GM21786 (cell line): ENCODE results near the gene MDH2.
"Not testable (repeated sequence)": the region's sequence is repeated elsewhere in the genome, so short reads cannot be mapped to it uniquely, and the experiment has no call there.

ENCODE experiments used
- ATAC-seq: cut with Tn5 transposase; IDR thresholded peaks from one replicate; pipeline ENCODE4 v1.9.1; 2021; ENCODE audit not compliant: unreplicated experiment

The MDH2 gene, protein sequence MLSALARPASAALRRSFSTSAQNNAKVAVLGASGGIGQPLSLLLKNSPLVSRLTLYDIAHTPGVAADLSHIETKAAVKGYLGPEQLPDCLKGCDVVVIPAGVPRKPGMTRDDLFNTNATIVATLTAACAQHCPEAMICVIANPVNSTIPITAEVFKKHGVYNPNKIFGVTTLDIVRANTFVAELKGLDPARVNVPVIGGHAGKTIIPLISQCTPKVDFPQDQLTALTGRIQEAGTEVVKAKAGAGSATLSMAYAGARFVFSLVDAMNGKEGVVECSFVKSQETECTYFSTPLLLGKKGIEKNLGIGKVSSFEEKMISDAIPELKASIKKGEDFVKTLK

GRCh38 chr7:76047811-76048667 lies at the start of gene MDH2, which contains the start of gene STYXL1:
TSS of gene MDH2 (plus strand) at chr7:76048106. CDS start at chr7:76048161, 55 bp downstream.
TSS of gene STYXL1 (minus strand) at chr7:76048000. CDS start at chr7:76030523, 17,477 bp downstream.
- ATAC-seq = peak; percentile 94

GRCh38 chr7:76000566-76000965 lies 47.3 kb upstream of the MDH2 start:
- ATAC-seq = no peak

DNA sequence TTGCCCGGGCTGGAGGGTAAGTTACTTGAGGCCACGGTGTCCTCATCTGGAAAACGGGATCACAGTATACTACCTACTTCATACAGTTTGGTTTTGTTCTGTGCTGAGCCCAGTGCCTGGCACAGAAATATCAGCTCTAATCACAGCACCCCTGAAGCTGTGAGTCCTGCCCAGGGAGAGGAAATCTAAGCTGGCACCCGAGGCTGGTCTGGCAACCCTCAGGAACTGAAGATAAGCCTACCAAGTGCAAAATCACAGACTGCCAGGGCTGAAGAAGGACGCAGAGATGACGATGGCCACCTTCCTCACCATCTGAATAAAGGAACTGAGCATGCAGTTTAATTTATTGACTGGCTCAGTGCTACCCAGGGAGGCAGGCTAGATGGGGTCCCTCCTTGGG lies 45.8 kb upstream of the MDH2 start:
- no peak for ATAC-seq

DNA sequence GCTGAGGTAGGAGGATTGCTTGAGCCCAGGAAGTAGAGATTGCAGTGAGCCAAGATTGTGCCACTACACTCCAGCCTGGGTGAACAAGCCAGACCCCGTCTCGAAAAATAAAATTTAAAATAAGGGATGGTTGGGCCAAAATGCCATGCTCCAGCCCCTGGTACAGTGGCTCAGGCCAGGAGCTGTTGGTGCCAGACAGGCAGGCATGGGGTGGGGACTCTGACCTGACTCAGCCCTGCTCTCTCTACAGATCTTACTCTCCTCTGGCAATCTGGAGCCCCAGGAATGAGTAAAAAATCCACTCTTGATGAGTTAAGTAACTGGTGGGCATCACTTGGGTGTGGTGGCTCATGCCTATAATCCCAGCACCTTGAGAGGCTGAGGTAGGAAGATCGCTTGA lies 45.1 kb upstream of the MDH2 start:
- ATAC-seq = no peak

DNA sequence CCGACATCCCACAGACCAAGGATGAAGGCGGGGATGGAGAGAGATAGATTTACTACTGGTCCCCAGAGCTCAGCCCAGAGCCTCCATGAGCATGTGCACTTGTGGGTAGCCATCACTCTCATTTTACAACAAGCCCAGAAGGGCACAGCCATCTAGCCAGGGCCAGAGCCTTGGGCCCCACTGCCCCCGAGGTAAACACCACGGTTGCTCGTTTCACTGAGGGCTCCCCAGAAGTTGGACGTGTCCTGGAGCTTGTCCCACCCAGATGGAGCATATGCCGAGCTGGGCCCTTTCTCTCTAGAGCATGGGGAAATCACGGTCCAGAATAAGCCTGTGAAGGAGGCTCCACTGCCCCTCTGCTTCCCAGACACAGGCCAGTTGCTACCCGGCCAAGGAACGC lies 44.6 kb upstream of the MDH2 start:
- no peak for ATAC-seq

GRCh38 chr7:76005004-76005403 lies 42.9 kb upstream of the MDH2 start:
- not testable (repeated sequence) for ATAC-seq

DNA sequence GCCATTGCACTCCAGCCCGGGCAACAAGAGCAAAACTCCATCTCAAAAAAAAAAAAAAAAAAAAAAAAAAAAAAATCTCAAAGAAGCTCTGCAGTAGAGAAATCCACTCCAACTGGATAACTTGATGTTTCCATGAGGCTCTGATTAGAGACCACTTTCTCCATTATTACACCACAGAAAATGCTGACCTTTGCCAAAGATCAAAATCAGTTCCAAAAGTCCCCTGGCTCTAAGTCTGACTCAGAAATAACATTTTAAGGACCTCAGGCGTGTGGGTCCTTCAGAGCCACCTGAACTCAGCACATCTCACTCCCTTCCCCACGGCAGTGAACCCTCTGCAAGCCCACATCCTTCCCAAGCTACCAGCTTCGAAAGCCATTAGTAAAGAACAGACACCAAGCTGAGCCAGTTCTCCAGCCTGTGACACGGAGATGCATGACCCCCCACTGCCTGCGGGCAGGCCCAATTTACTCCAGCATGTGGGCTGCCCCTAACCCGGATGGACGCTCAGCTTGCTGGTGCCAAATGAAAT lies 39.7 kb upstream of the MDH2 start:
- ATAC-seq = no peak

- no peak for ATAC-seq
Measured at GRCh38 chr7:76009672-76010600, 38.0 kb upstream of the MDH2 start.

DNA sequence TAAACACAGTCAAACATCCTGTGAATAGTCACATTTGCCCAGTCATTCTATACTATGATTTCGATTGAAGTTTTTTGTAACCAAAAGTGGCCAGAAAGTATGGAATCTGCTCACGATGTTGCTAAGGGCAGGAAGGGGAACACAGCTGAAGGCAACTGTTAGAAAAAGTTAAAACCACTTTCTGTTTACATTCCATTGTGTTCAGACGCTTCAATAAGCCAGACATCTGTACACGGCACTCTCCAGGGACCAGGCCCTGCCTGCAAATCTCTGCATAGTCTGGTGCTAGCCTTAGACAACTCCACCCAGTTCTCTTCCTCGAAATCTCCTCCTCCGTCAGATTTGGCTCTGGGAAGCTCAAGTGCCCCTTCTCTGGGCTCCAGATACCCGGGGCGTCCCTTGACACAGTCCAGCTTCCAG lies 36.5 kb upstream of the MDH2 start:
- no peak for ATAC-seq

GRCh38 chr7:76016191-76016947 lies 31.5 kb upstream of the MDH2 start:
- ATAC-seq = no peak

GRCh38 chr7:76018520-76018919 lies 29.4 kb upstream of the MDH2 start:
- not testable (repeated sequence) for ATAC-seq

GRCh38 chr7:76020031-76020714 lies 27.7 kb upstream of the MDH2 start:
- no peak for ATAC-seq

DNA sequence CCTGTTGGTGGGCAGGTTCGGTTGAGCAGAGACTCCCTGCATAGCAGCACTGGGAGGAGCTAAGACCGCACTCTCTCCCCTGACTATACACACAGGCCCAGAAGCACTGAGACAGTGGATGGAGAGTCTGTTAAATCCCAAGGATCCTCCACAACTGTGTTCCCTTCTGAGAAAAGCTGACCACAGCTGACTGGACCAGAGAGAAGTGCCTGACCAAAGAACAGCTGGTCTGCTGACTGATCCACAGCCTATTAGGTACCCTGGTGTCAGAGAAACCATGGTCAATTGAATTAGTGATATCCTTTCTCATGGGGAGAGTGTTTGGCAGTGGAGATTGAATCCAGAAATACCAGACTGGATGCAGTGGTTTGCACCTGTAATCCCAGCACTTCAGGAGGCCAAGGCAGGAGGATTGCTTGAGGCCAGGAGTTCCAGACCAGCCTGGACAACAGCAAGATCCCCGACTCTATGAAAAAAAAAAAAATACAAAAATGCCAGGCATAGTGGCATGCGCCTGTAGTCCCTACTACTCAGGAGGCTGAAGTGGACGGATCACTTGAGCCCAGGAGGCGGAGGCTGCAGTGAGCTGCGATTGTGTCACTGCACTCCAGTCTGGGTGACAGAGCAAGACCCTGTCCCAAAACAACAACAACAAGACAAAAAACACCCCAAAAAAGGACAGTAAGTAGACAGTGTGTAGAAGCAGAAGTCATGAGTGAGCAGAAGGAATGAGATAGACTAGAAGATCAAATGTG lies 25.7 kb upstream of the MDH2 start:
- no peak for ATAC-seq

DNA sequence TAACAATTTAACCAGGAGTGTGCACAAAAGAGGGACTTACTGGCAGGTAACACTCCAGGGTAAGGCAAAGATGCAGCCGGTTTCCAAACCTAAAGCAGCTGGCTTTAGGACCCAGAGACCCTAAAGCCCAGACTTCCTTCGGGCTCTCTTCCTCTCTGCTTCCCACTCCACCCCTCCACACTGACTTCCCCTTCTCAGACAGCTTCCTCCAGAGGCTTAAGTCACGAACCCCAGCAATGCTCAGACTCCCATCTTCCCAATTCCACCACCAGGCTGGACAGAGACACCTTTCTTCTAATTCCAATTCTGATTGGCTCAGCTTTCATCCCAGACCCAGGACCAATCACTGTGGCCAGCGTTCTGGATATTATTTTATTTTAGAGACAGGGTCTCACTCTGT lies 24.9 kb upstream of the MDH2 start:
- no peak for ATAC-seq

DNA sequence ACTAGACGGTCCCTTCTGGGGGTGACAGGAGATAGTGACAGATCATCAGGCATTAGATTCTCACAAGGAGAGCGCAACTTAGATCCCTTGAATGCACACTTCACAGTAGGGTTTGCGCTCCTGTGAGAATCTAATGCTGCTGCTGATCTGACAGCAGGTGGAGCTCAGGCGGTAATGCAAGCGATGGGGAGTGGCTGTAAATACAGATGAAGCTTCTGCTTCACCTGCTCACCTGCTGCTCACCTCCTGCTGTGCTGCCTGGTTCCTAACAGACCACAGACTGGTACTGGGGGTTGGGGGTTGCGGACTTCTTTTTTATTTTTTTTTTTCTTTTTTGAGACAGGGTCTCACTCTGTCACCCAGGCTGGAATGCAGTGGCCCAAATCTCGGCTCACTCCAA lies 18.2 kb upstream of the MDH2 start:
- not testable (repeated sequence) for ATAC-seq

DNA sequence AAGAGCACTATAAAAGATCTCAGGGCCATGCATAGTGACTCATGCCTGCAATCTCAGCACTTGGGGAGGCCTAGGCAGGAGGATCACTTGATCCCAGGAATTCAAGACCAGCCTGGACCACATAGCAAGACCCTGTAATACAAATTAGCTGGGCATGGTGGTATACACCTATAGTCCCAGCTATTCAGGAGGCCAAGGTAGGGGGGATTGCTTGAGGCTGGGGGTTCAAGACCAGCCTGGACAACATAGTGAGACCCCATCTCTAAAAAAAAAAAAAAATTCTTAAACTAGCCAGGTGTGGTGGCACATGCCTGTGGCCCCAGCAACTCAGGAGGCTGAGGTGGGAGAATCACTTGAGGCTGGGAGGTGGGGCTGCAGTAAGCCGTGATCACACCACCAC lies 15.9 kb upstream of the MDH2 start:
- no peak for ATAC-seq

DNA sequence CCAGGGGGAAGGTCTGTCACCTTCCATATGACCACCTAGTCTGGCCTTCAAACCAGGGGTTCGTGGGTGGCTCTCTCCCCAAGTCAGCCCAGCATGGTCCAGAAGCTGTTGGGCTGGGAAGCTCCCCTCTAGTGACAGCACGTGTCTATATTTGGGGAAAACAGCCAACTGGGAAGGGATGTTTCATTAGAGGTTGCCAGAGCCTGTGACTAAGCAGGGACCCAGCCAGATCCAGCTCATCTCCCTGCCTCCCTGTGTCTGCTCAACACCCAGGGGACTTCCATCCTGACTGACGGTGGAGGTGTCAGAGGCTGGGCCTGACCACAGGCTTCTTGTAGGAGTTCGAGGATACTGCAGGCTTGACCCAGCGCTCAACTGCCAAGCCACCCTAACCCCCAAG lies 10.6 kb upstream of the MDH2 start:
- ATAC-seq = no peak

DNA sequence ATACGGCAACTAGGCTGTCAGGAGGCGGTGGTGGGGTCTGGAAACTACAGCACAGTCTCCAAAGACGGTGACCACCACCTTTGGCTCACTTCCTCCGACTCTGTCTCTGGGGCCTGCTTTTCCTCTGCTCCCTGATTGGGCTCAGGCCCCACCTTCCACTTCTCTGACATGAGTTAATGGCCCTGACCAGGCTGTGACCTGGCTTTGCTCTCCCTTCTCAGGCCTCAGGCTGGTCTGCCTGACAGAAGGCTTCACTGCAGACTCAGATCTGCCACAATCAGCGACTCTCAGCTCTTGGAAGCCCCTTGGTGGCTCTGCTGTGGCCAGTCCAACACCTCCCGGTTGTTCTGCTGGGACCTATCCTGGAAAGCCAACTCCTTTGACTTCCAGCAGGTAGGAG lies 7.8 kb upstream of the MDH2 start:
- ATAC-seq = no peak

GRCh38 chr7:76044375-76044865 lies 3.5 kb upstream of the MDH2 start:
- no peak for ATAC-seq
